Thyroid gland (tissue), 4 donors: ENCODE data around the gene MACROD1. TPM values are rescaled to one million over a fixed set of nuclear protein-coding genes. Genes with fewer than 3 reads are reported as not detected.

Experiments
- DNase-seq, 2 donors: peaks; one replicate each; pipeline ENCODE4 v3.0.0-alpha.2; 2019
- H3K27ac ChIP-seq, 3 donors: fragments of 200-600 bp; sonication (generic); 1 replicate in 2 of 3; 2 replicates in 1 of 3; pipeline ENCODE4 v1.5.1; 2016 to 2019; ENCODE audit warnings: mild to moderate bottlenecking in 1 of 3, moderate library complexity in 1 of 3
- H3K27me3 ChIP-seq: fragments of 200-600 bp; sonication (generic); one replicate; pipeline ENCODE4 v1.5.1; 2019
- H3K36me3 ChIP-seq, 2 donors: fragments of 200-600 bp; sonication (generic); one replicate each; pipeline ENCODE4 v1.5.1; 2016 to 2019
- H3K4me1 ChIP-seq, 2 donors: fragments of 200-600 bp; sonication (generic); one replicate each; pipeline ENCODE4 v1.5.1; 2017 to 2019
- H3K4me3 ChIP-seq, 3 donors: fragments of 200-600 bp; sonication (generic); replicated peaks in 1 of 3; 1 replicate in 2 of 3; 2 replicates in 1 of 3; pipeline ENCODE4 v1.5.1; 2016; ENCODE audit warnings: mild to moderate bottlenecking in 1 of 3
- H3K9me3 ChIP-seq: fragments of 200-600 bp; sonication (generic); one replicate; pipeline ENCODE4 v1.5.1; 2017
- CTCF ChIP-seq, 6 experiments: fragments of 200-600 bp in 3 of 6; fragments of 450-650 bp in 3 of 6; sonication (generic) in 3 of 6; IDR thresholded peaks; one replicate each; pipeline ENCODE4 v1.5.1; 2016 to 2019; ENCODE audit warnings: antibody characterized with exemption in 6 of 6, mild to moderate bottlenecking in 2 of 6, inconsistent platforms in 1 of 6, moderate library complexity in 1 of 6
- POLR2A ChIP-seq, 2 donors: fragments of 450-650 bp; IDR thresholded peaks; one replicate each; pipeline ENCODE4 v1.6.1; 2017; ENCODE audit warnings: antibody characterized with exemption in 2 of 2, mild to moderate bottlenecking in 2 of 2, moderate library complexity in 1 of 2
- WGBS, 2 donors: methylation state at CpG; one replicate each; pipeline ENCODE4 v1.1.5; 2017; 5-methylcytosine and 5-hydroxymethylcytosine counted together
- intact Hi-C: fragments of 100-400 bp; cut with DNase I; formaldehyde crosslinking; loops from one replicate; pipeline ENCODE4 v1.15.1; 2023
- total RNA-seq, 4 donors: library from RNA; depleted of rRNA; stranded (reverse); fragments of >200 nt; gene quantifications; one replicate each; pipeline ENCODE4 v1.2.3, GENCODE V29; 2016

MACROD1 gene
- total RNA-seq, 4 donors from 2014 or later = 62.5 to 89.5 (median 70.0) TPM

- TF ChIP-seq CTCF (IDR thresholded peaks at IDR 0.05) (no peak), POLR2A (IDR thresholded peaks at IDR 0.05) (no peak)
- no peaks in the 10 kb centered on the region for H3K27me3 ChIP-seq
- no peak overlapping the region for H3K27ac ChIP-seq
- H3K4me3 ChIP-seq = peak overlapping the region in 1 of 3 donors; percentile 20
- peak; percentile 53 to 56 for DNase-seq
- H3K36me3 ChIP-seq = no peaks in the 10 kb centered on the region
- WGBS, 2 donors = 9 to 10% methylated on average over 9 to 42 of the region's 42 CpGs
- intact Hi-C loops = no loop called here
- H3K9me3 ChIP-seq = no peaks in the 10 kb centered on the region
- peaks cover 4 to 19% of the 10 kb centered on the region in 2 donors for H3K4me1 ChIP-seq
Measured at GRCh38 chr11:64060861-64061444, 105.0 kb downstream of the MACROD1 start.

- no peaks in the 10 kb centered on the region for H3K9me3 ChIP-seq
- no peaks in the 10 kb centered on the region for H3K27me3 ChIP-seq
- DNase-seq = no peak
- intact Hi-C loops = no loop called here
- 33 to 38% methylated on average over 16 to 26 of the region's 35 CpGs for WGBS, 2 donors
- no peak for TF ChIP-seq POLR2A (IDR thresholded peaks at IDR 0.05)
- TF ChIP-seq CTCF (IDR thresholded peaks at IDR 0.05) = no peak
- H3K4me1 ChIP-seq = peaks cover 4 to 19% of the 10 kb centered on the region in 2 donors
- H3K36me3 ChIP-seq = no peaks in the 10 kb centered on the region
- H3K27ac ChIP-seq = no peak overlapping the region
- H3K4me3 ChIP-seq = peak overlapping the region in 1 of 3 donors; percentile 20
Measured at GRCh38 chr11:64060263-64060860, 105.6 kb downstream of the MACROD1 start.

- no peak overlapping the region for H3K27ac ChIP-seq
- no peaks in the 10 kb centered on the region for H3K36me3 ChIP-seq
- 78% methylated on average over 17 to 22 of the region's 24 CpGs for WGBS, 2 donors
- peaks cover 12 to 27% of the 10 kb centered on the region in 2 donors for H3K4me1 ChIP-seq
- DNase-seq = no peak
- TF ChIP-seq CTCF (IDR thresholded peaks at IDR 0.05) = no peak
- no peak overlapping the region for H3K4me3 ChIP-seq
- intact Hi-C loops = no loop called here
- H3K27me3 ChIP-seq = no peaks in the 10 kb centered on the region
- H3K9me3 ChIP-seq = no peaks in the 10 kb centered on the region
Measured at GRCh38 chr11:64059339-64060140, 106.4 kb downstream of the MACROD1 start.

- Histone ChIP-seq H3K27me3 (no peaks in the 10 kb centered on the region), H3K9me3 (no peaks in the 10 kb centered on the region), H3K4me3 (no peak overlapping the region), H3K4me1 (peaks cover 18 to 27% of the 10 kb centered on the region in 2 donors), H3K27ac (no peak overlapping the region), H3K36me3 (no peaks in the 10 kb centered on the region)
- no peak for TF ChIP-seq POLR2A (IDR thresholded peaks at IDR 0.05)
- no peak for TF ChIP-seq CTCF (IDR thresholded peaks at IDR 0.05)
- 96 to 100% methylated on average over 7 to 16 of the region's 17 CpGs for WGBS, 2 donors
- intact Hi-C loops = no loop called here
- no peak for DNase-seq
Measured at GRCh38 chr11:64058494-64058893, 107.4 kb downstream of the MACROD1 start.

- Histone ChIP-seq H3K27me3 (no peaks in the 10 kb centered on the region), H3K4me1 (peaks cover 18 to 27% of the 10 kb centered on the region in 2 donors), H3K4me3 (no peak overlapping the region), H3K9me3 (no peaks in the 10 kb centered on the region), H3K27ac (no peak overlapping the region), H3K36me3 (no peaks in the 10 kb centered on the region)
- no peak for DNase-seq
- no peak for TF ChIP-seq CTCF (IDR thresholded peaks at IDR 0.05)
- 88 to 95% methylated on average over 10 of the region's 10 CpGs for WGBS, 2 donors
- intact Hi-C loops = no loop called here
Measured at GRCh38 chr11:64057890-64058289, 108.0 kb downstream of the MACROD1 start.
